Liver (tissue), 9 donors: ENCODE measurements around the gene ADGRF1. TPM values are rescaled to one million over a fixed set of nuclear protein-coding genes. Genes with fewer than 3 reads are reported as not detected.

ENCODE experiments used
- DNase-seq: peaks from one replicate; pipeline ENCODE4 v3.0.0-alpha.2; 2017; ENCODE audit warnings: low spot score
- H3K27ac ChIP-seq, 2 donors: one replicate each; pipeline ENCODE4 v1.7.0; 2013; ENCODE audit warnings: inconsistent platforms in 2 of 2, low read length in 2 of 2, control low read depth in 1 of 2, low read depth in 1 of 2, mild to moderate bottlenecking in 1 of 2
- H3K27me3 ChIP-seq, 4 donors: one replicate each; pipeline versions ENCODE4 v1.6.1 to v1.7.0; 2013; ENCODE audit warnings: low read length in 3 of 4, inconsistent platforms in 1 of 4, mild to moderate bottlenecking in 1 of 4, moderate library complexity in 1 of 4; ENCODE audit not compliant: control insufficient read depth in 4 of 4, insufficient read depth in 4 of 4
- H3K36me3 ChIP-seq, 4 donors: one replicate each; pipeline versions ENCODE4 v1.6.1 to v1.7.0; 2013; ENCODE audit warnings: low read length in 3 of 4, mild to moderate bottlenecking in 3 of 4, low read depth in 1 of 4, moderate library complexity in 1 of 4; ENCODE audit not compliant: control insufficient read depth in 4 of 4, insufficient read depth in 3 of 4
- H3K4me1 ChIP-seq, 4 donors: one replicate each; pipeline versions ENCODE4 v1.6.1 to v1.7.0; 2013; ENCODE audit warnings: low read length in 3 of 4, mild to moderate bottlenecking in 3 of 4, moderate library complexity in 1 of 4; ENCODE audit not compliant: control insufficient read depth in 4 of 4, insufficient read depth in 4 of 4
- H3K4me3 ChIP-seq, 3 donors: one replicate each; pipeline versions ENCODE4 v1.6.1 to v1.7.0; 2013; ENCODE audit warnings: low read length in 3 of 3, control low read depth in 1 of 3, low read depth in 1 of 3, mild to moderate bottlenecking in 1 of 3
- H3K9ac ChIP-seq, 2 donors: one replicate each; pipeline ENCODE4 v1.7.0; 2013; ENCODE audit warnings: low read length in 2 of 2, mild to moderate bottlenecking in 2 of 2, moderate library complexity in 2 of 2, control low read depth in 1 of 2, low read depth in 1 of 2
- H3K9me3 ChIP-seq, 4 donors: one replicate each; pipeline versions ENCODE4 v1.6.1 to v1.7.0; 2013; ENCODE audit warnings: low read length in 3 of 4; ENCODE audit not compliant: control insufficient read depth in 4 of 4
- FOXA2 ChIP-seq: IDR thresholded peaks from 2 replicates; pipeline ENCODE4 v1.6.1; 2016; ENCODE audit warnings: antibody characterized with exemption
- GABPA ChIP-seq, 2 donors: IDR thresholded peaks in 1 of 2; conservative IDR thresholded peaks in 1 of 2; 2 replicates each; pipeline ENCODE4 v1.6.1; 2016; ENCODE audit warnings: antibody characterized with exemption in 2 of 2, mild to moderate bottlenecking in 1 of 2, moderate library complexity in 1 of 2
- JUND ChIP-seq, 2 donors: IDR thresholded peaks; 2 replicates each; pipeline ENCODE4 v1.6.1; 2016; ENCODE audit warnings: antibody characterized with exemption in 2 of 2
- RAD21 ChIP-seq, 2 donors: IDR thresholded peaks; 2 replicates each; pipeline ENCODE4 v1.6.1; 2016; ENCODE audit warnings: antibody characterized with exemption in 2 of 2, mild to moderate bottlenecking in 2 of 2
- REST ChIP-seq: IDR thresholded peaks from 2 replicates; pipeline ENCODE4 v1.6.1; 2016; ENCODE audit warnings: antibody characterized with exemption, mild to moderate bottlenecking
- RXRA ChIP-seq, 2 donors: IDR thresholded peaks; 2 replicates each; pipeline ENCODE4 v1.6.1; 2017 to 2018; ENCODE audit warnings: antibody characterized with exemption in 2 of 2, mild to moderate bottlenecking in 1 of 2
- SP1 ChIP-seq: IDR thresholded peaks from 2 replicates; pipeline ENCODE4 v1.6.1; 2018; ENCODE audit warnings: antibody characterized with exemption, mild to moderate bottlenecking
- TAF1 ChIP-seq: conservative IDR thresholded peaks from 2 replicates; pipeline ENCODE4 v1.6.1; 2016; ENCODE audit warnings: antibody characterized with exemption, mild to moderate bottlenecking
- YY1 ChIP-seq: IDR thresholded peaks from 2 replicates; pipeline ENCODE4 v1.6.1; 2016; ENCODE audit warnings: antibody characterized with exemption, mild to moderate bottlenecking
- WGBS: extraction: QIAGEN DNeasy Blood & Tissue Kit; methylation state at CpG from one replicate; pipeline ENCODE4 v1.1.7; 2013; 5-methylcytosine and 5-hydroxymethylcytosine counted together
- polyA plus RNA-seq, 2 donors: library from polyadenylated mRNA; stranded (reverse) in 1 of 2; unstranded in 1 of 2; fragments of 200-250 nt in 1 of 2; fragments of >200 nt in 1 of 2; fragmentation: Nextera tagmentation in 1 of 2; extraction: Ambion mirVana in 1 of 2; gene quantifications; one replicate each; pipeline versions ENCODE4 v1.2.1 to v1.2.3, GENCODE V29; 2013 to 2015
- total RNA-seq, 2 donors: library from RNA; depleted of rRNA; stranded (reverse); fragments of >200 nt; gene quantifications; one replicate each; pipeline ENCODE4 v1.2.3, GENCODE V29; 2014
- TF ChIP-seq, protein P1 (sequence below): fragments of 150-350 bp; IDR thresholded peaks from 2 replicates; pipeline ENCODE4 v1.5.1; 2017; ENCODE audit warnings: improper control_type of control experiment, low read depth, low read length; ENCODE audit not compliant: missing input control
- TF ChIP-seq, protein P2 (sequence below): IDR thresholded peaks from 2 replicates; pipeline ENCODE4 v1.6.1; 2016; ENCODE audit warnings: antibody characterized with exemption
- TF ChIP-seq, protein P3 (sequence below): IDR thresholded peaks from 2 replicates; pipeline ENCODE4 v1.6.1; 2016; ENCODE audit warnings: antibody characterized with exemption
- donor health status: healthy.
- donor health status: healthy.
- donor health status: healthy.
- donor health status: healthy.
- donor health status: healthy.

Gene ADGRF1
- total and polyA plus RNA-seq, 4 donors, result 0.01 TPM; not detected in 3

- TF ChIP-seq TAF1, result no peak
- TF ChIP-seq, protein P1, sequence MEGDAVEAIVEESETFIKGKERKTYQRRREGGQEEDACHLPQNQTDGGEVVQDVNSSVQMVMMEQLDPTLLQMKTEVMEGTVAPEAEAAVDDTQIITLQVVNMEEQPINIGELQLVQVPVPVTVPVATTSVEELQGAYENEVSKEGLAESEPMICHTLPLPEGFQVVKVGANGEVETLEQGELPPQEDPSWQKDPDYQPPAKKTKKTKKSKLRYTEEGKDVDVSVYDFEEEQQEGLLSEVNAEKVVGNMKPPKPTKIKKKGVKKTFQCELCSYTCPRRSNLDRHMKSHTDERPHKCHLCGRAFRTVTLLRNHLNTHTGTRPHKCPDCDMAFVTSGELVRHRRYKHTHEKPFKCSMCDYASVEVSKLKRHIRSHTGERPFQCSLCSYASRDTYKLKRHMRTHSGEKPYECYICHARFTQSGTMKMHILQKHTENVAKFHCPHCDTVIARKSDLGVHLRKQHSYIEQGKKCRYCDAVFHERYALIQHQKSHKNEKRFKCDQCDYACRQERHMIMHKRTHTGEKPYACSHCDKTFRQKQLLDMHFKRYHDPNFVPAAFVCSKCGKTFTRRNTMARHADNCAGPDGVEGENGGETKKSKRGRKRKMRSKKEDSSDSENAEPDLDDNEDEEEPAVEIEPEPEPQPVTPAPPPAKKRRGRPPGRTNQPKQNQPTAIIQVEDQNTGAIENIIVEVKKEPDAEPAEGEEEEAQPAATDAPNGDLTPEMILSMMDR, result no peak
- TF ChIP-seq, protein P2, sequence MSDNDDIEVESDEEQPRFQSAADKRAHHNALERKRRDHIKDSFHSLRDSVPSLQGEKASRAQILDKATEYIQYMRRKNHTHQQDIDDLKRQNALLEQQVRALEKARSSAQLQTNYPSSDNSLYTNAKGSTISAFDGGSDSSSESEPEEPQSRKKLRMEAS, result no peak
- H3K36me3 ChIP-seq, result no peaks in the 10 kb centered on the region
- no peaks in the 10 kb centered on the region for H3K9me3 ChIP-seq
- H3K9ac ChIP-seq, result no peak overlapping the region
- H3K27me3 ChIP-seq, result no peaks in the 10 kb centered on the region
- no peak for DNase-seq
- WGBS, result 89% methylated on average over 1 of the region's 1 CpG
- H3K4me3 ChIP-seq, result no peak overlapping the region
- no peak overlapping the region for H3K27ac ChIP-seq
- peaks cover 0 to 3% (median 1%) of the 10 kb centered on the region in 4 donors for H3K4me1 ChIP-seq
These were observed 72.9 kb downstream of the ADGRF1 start for GRCh38 chr6:46969206-46969605.

DNA sequence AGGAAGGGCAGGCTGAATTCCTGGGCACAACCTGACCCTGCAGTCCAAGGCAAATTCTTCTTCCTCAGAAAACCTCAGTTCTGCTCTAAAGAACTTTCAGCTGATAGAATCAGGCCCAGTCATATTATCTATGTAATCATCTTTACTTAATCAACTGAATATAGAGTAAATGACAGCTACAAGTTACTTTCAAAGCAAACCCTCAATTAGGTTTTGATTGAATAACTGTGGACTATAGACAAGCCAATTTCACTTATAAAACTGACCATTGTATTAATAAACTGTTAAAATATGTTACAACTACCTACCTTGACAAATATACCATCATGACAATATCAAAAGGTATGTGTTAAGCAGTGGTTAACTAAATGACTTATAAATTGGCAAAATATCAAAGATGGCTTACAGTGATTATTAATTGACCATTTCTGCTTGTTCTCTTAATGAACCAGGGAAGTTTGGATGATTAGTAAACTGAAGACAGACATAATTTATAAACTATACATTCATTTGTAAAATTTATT is 74.2 kb downstream of the ADGRF1 start:
- Histone ChIP-seq H3K27me3 (no peaks in the 10 kb centered on the region), H3K27ac (no peak overlapping the region), H3K36me3 (no peaks in the 10 kb centered on the region), H3K9ac (no peak overlapping the region), H3K4me1 (peaks cover 0 to 2% (median under 1%) of the 10 kb centered on the region in 4 donors), H3K9me3 (no peaks in the 10 kb centered on the region), H3K4me3 (no peak overlapping the region)
- DNase-seq, result no peak
- TF ChIP-seq FOXA2 (no peak), JUND (IDR thresholded peaks at IDR 0.05) (no peak), GABPA (IDR thresholded peaks at IDR 0.05 in 1 of 2, conservative IDR thresholded peaks at IDR 0.05 in 1 of 2) (no peak), RXRA (IDR thresholded peaks at IDR 0.05) (no peak), SP1 (no peak), YY1 (no peak), REST (no peak), RAD21 (IDR thresholded peaks at IDR 0.05) (no peak)
- TF ChIP-seq, protein P3, sequence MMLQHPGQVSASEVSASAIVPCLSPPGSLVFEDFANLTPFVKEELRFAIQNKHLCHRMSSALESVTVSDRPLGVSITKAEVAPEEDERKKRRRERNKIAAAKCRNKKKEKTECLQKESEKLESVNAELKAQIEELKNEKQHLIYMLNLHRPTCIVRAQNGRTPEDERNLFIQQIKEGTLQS, result no peak
